HL-60 (cell line): ENCODE measurements around the gene HECTD4.

Experiments used
- DNase-seq, 2 experiments: peaks; one replicate each; pipeline ENCODE4 v3.0.0-alpha.2; 2010 to 2020; ENCODE audit warnings: low read depth in 1 of 2, low spot score in 1 of 2
- H3K27ac ChIP-seq: fragments of 250-450 bp; sonication (Bioruptor Pico); replicated peaks from 2 replicates; pipeline ENCODE4 v1.5.1; 2020; ENCODE audit warnings: mild to moderate bottlenecking, moderate library complexity
- H3K27me3 ChIP-seq: fragments of 250-450 bp; sonication (Bioruptor Pico); 2 replicates; pipeline ENCODE4 v1.5.1; 2021; ENCODE audit warnings: mild to moderate bottlenecking, moderate library complexity; ENCODE audit not compliant: insufficient read depth, poor library complexity, severe bottlenecking
- H3K4me3 ChIP-seq: replicated peaks from 2 replicates; pipeline ENCODE4 v1.5.1; 2011; ENCODE audit warnings: mild to moderate bottlenecking, control low read depth, low read length; ENCODE audit not compliant: insufficient read depth
- CTCF ChIP-seq: IDR thresholded peaks from one replicate; pipeline ENCODE4 v1.5.1; 2011; ENCODE audit warnings: low read length, control low read depth, inconsistent platforms; ENCODE audit not compliant: insufficient read depth
- GABPA ChIP-seq: IDR thresholded peaks from 2 replicates; pipeline ENCODE4 v1.6.1; 2012; ENCODE audit warnings: low read depth
- POLR2AphosphoS5 ChIP-seq: IDR thresholded peaks from 2 replicates; pipeline ENCODE4 v1.6.1; 2012; ENCODE audit warnings: low read depth
- REST ChIP-seq: IDR thresholded peaks from 2 replicates; pipeline ENCODE4 v1.6.1; 2012; ENCODE audit warnings: low read depth; ENCODE audit not compliant: insufficient replicate concordance
- SPI1 ChIP-seq: IDR thresholded peaks from 2 replicates; pipeline ENCODE4 v1.6.1; 2012; ENCODE audit warnings: low read depth, mild to moderate bottlenecking, borderline replicate concordance

HECTD4 gene

GRCh38 chr12:112206944-112207343 is 175.3 kb downstream of the HECTD4 start:
- no peak overlapping the region for H3K27ac ChIP-seq
- no peak overlapping the region for H3K4me3 ChIP-seq
- no peak for DNase-seq
- TF ChIP-seq SPI1: no peak
- no peak for TF ChIP-seq POLR2AphosphoS5
- no peak for TF ChIP-seq GABPA
- TF ChIP-seq REST: no peak
- no peak for TF ChIP-seq CTCF
- no peaks in the 10 kb centered on the region for H3K27me3 ChIP-seq

GRCh38 chr12:112199136-112199535 is 183.1 kb downstream of the HECTD4 start:
- TF ChIP-seq REST (no peak), SPI1 (no peak), POLR2AphosphoS5 (no peak), GABPA (no peak), CTCF (no peak)
- DNase-seq: no peak
- H3K27me3 ChIP-seq: no peaks in the 10 kb centered on the region
- no peak overlapping the region for H3K27ac ChIP-seq
- H3K4me3 ChIP-seq: no peak overlapping the region

- no peaks in the 10 kb centered on the region for H3K27me3 ChIP-seq
- peak in 1 of 2 experiments; percentile 65 for DNase-seq
- no peak overlapping the region for H3K27ac ChIP-seq
- TF ChIP-seq GABPA: no peak
- peak; percentile 41 for TF ChIP-seq CTCF
- H3K4me3 ChIP-seq: no peak overlapping the region
These were observed 184.0 kb downstream of the HECTD4 start for GRCh38 chr12:112198120-112198733.

- Histone ChIP-seq H3K27me3 (no peaks in the 10 kb centered on the region), H3K4me3 (no peak overlapping the region), H3K27ac (no peak overlapping the region)
- DNase-seq: no peak
- TF ChIP-seq POLR2AphosphoS5 (no peak), GABPA (no peak), CTCF (no peak), SPI1 (no peak), REST (no peak)
These were observed 185.9 kb downstream of the HECTD4 start for GRCh38 chr12:112196196-112196875.
